Gastroesophageal sphincter (tissue), 3 donors: ENCODE data around the gene RFTN1.

Experiments used
- POLR2A ChIP-seq, 2 donors: fragments of 450-650 bp; IDR thresholded peaks; one replicate each; pipeline ENCODE4 v1.6.1; 2017; ENCODE audit warnings: antibody characterized with exemption in 2 of 2, mild to moderate bottlenecking in 2 of 2, moderate library complexity in 1 of 2
- TF ChIP-seq, protein P1 (sequence below), 4 experiments: fragments of 200-600 bp in 2 of 4; fragments of 450-650 bp in 2 of 4; sonication (generic) in 1 of 4; IDR thresholded peaks; one replicate each; pipeline ENCODE4 v1.5.1; 2017 to 2019; ENCODE audit warnings: antibody characterized with exemption in 4 of 4, mild to moderate bottlenecking in 2 of 4, moderate library complexity in 2 of 4

GRCh38 chr3:16429086-16429485, 84.4 kb downstream of the RFTN1 start:
- no peak for TF ChIP-seq POLR2A (IDR thresholded peaks at IDR 0.05)
- TF ChIP-seq, protein P1, sequence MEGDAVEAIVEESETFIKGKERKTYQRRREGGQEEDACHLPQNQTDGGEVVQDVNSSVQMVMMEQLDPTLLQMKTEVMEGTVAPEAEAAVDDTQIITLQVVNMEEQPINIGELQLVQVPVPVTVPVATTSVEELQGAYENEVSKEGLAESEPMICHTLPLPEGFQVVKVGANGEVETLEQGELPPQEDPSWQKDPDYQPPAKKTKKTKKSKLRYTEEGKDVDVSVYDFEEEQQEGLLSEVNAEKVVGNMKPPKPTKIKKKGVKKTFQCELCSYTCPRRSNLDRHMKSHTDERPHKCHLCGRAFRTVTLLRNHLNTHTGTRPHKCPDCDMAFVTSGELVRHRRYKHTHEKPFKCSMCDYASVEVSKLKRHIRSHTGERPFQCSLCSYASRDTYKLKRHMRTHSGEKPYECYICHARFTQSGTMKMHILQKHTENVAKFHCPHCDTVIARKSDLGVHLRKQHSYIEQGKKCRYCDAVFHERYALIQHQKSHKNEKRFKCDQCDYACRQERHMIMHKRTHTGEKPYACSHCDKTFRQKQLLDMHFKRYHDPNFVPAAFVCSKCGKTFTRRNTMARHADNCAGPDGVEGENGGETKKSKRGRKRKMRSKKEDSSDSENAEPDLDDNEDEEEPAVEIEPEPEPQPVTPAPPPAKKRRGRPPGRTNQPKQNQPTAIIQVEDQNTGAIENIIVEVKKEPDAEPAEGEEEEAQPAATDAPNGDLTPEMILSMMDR (IDR thresholded peaks at IDR 0.05): no peak
